DND-41 (cell line): ENCODE results near the gene ALDH3A1.

ENCODE experiments used
- EZH2 ChIP-seq: IDR thresholded peaks from 3 replicates; pipeline ENCODE4 v1.6.1; 2012; ENCODE audit warnings: borderline replicate concordance, low read depth, mild to moderate bottlenecking, moderate library complexity, low read length, inconsistent platforms; ENCODE audit not compliant: severe bottlenecking
- TF ChIP-seq, protein P1 (sequence below): IDR thresholded peaks from 2 replicates; pipeline ENCODE4 v1.5.1; 2012; ENCODE audit warnings: borderline replicate concordance, low read length, moderate library complexity, mild to moderate bottlenecking; ENCODE audit not compliant: poor library complexity, severe bottlenecking; ENCODE audit errors: extremely low read depth

DNA sequence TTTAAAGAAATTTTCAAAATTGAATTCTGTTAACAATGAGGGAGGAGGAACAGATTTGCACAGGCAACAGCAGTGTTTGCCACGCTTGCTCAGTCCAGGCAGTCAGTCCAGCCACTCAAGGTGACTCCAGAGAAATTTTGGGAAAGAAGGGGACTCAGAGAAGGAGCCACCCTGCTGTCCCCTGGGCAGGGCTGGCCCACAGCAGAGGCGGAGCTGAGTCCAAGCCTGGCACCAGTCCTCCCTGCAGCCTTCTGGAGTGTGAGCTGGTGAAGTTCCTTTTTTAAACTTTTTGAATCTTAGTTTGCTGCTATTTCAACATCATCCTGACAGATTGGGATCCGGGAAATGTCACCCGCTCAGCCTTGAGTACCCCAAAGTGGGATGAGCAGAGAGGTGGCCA, 17.3 kb downstream of the ALDH3A1 start:
- TF ChIP-seq, protein P1, sequence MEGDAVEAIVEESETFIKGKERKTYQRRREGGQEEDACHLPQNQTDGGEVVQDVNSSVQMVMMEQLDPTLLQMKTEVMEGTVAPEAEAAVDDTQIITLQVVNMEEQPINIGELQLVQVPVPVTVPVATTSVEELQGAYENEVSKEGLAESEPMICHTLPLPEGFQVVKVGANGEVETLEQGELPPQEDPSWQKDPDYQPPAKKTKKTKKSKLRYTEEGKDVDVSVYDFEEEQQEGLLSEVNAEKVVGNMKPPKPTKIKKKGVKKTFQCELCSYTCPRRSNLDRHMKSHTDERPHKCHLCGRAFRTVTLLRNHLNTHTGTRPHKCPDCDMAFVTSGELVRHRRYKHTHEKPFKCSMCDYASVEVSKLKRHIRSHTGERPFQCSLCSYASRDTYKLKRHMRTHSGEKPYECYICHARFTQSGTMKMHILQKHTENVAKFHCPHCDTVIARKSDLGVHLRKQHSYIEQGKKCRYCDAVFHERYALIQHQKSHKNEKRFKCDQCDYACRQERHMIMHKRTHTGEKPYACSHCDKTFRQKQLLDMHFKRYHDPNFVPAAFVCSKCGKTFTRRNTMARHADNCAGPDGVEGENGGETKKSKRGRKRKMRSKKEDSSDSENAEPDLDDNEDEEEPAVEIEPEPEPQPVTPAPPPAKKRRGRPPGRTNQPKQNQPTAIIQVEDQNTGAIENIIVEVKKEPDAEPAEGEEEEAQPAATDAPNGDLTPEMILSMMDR: no peak
- no peak for TF ChIP-seq EZH2
